Embryonic facial prominence (tissue), 1 donor: Measurements from ENCODE around the gene ATXN7.

Source experiments
- DNase-seq: peaks from one replicate; pipeline ENCODE4 v3.0.0-alpha.2; 2016; ENCODE audit errors: extremely low spot score

Gene ATXN7

GRCh38 chr3:63863150-63864007 is at the start of gene ATXN7, which contains the start of gene THOC7:
Gene ATXN7, plus strand, starts transcription at chr3:63863867. Its CDS starts 48,732 bp downstream, at chr3:63912599.
Gene THOC7, minus strand, starts transcription at chr3:63863805. Its CDS starts 15 bp downstream, at chr3:63863790.
- peak; percentile 27 for DNase-seq

GRCh38 chr3:63814237-63814636 is 49.4 kb upstream of the ATXN7 start:
- DNase-seq: no peak

GRCh38 chr3:63817225-63817624 is 46.4 kb upstream of the ATXN7 start:
- no peak for DNase-seq

- peak; percentile 59 for DNase-seq
Observed at GRCh38 chr3:63818282-63819150, 45.2 kb upstream of the ATXN7 start.

GRCh38 chr3:63819151-63819398 is 44.6 kb upstream of the ATXN7 start, which contains the start of gene C3orf49:
Gene C3orf49, plus strand, starts transcription at chr3:63819299. Its CDS starts 173 bp downstream, at chr3:63819472.
- no peak for DNase-seq

GRCh38 chr3:63824309-63824708 is 39.4 kb upstream of the ATXN7 start:
- DNase-seq: no peak

- no peak for DNase-seq
Observed at GRCh38 chr3:63830526-63830925, 33.1 kb upstream of the ATXN7 start.

- DNase-seq: no peak
Observed at GRCh38 chr3:63832395-63832794, 31.3 kb upstream of the ATXN7 start.

GRCh38 chr3:63841704-63842103 is 22.0 kb upstream of the ATXN7 start:
- no peak for DNase-seq

GRCh38 chr3:63842127-63842526 is 21.5 kb upstream of the ATXN7 start:
- no peak for DNase-seq

- DNase-seq: no peak
Observed at GRCh38 chr3:63845215-63845614, 18.5 kb upstream of the ATXN7 start.

GRCh38 chr3:63847718-63848450 is 15.8 kb upstream of the ATXN7 start:
- no peak for DNase-seq

GRCh38 chr3:63849175-63849574 is 14.5 kb upstream of the ATXN7 start:
- no peak for DNase-seq

- DNase-seq: no peak
Observed at GRCh38 chr3:63851287-63851686, 12.4 kb upstream of the ATXN7 start.

GRCh38 chr3:63853106-63853505 is 10.6 kb upstream of the ATXN7 start:
- no peak for DNase-seq

GRCh38 chr3:63855333-63855940 is 8.2 kb upstream of the ATXN7 start:
- no peak for DNase-seq

GRCh38 chr3:63857311-63857710 is 6.4 kb upstream of the ATXN7 start:
- no peak for DNase-seq

- no peak for DNase-seq
Observed at GRCh38 chr3:63860776-63861175, 2.9 kb upstream of the ATXN7 start.

GRCh38 chr3:63861306-63861705 is 2.4 kb upstream of the ATXN7 start:
- DNase-seq: no peak

- no peak for DNase-seq
Observed at GRCh38 chr3:63862804-63863149, 890 bp upstream of the ATXN7 start.

GRCh38 chr3:63864008-63864964 is 619 bp downstream of the ATXN7 start:
- DNase-seq: no peak
